BJ (cell line): ENCODE data around the gene GCSH. TPM values are rescaled to one million over a fixed set of nuclear protein-coding genes. Genes with fewer than 3 reads are reported as not detected.

Experiments
- CTCF ChIA-PET: fragments of 350-600 bp; formaldehyde crosslinking; extraction: SDS; loops from one replicate; lab custom pipeline; 2021; ENCODE audit warnings: antibody characterized with exemption, inconsistent platforms; lab: Yijun Ruan, JAX
- POLR2A ChIA-PET: fragments of 300-600 bp; sonication (Branson Sonifier 250); formaldehyde crosslinking; extraction: SDS; loops from one replicate; lab custom pipeline; 2021; ENCODE audit warnings: antibody characterized with exemption; lab: Charles Lee
- DNase-seq: peaks from one replicate; pipeline ENCODE4 v3.0.0-alpha.2; 2011; ENCODE audit warnings: low read depth
- H3K27me3 ChIP-seq: 2 replicates; pipeline ENCODE4 v1.6.0; 2011; ENCODE audit warnings: low read length; ENCODE audit not compliant: control insufficient read depth, insufficient read depth
- H3K36me3 ChIP-seq: 2 replicates; pipeline ENCODE4 v1.5.1; 2011; ENCODE audit warnings: low read length; ENCODE audit not compliant: control insufficient read depth, insufficient read depth
- H3K4me3 ChIP-seq: 2 replicates; pipeline ENCODE4 v1.5.1; 2011; ENCODE audit warnings: low read depth, mild to moderate bottlenecking, control low read depth, low read length
- CTCF ChIP-seq: IDR thresholded peaks from 2 replicates; pipeline ENCODE4 v1.5.1; 2011; ENCODE audit warnings: low read depth, mild to moderate bottlenecking, control low read depth, inconsistent platforms, low read length, moderate library complexity; ENCODE audit not compliant: insufficient read depth
- polyA plus RNA-seq: library from polyadenylated mRNA; depleted of rRNA; stranded (reverse); fragments of >200 nt; gene quantifications from 2 replicates; pipeline ENCODE4 v1.2.3, GENCODE V29; 2011

The GCSH gene
- polyA plus RNA-seq, 1 experiment: 6.2 TPM

- no peak for TF ChIP-seq CTCF
- ChIA-PET CTCF (interaction anchor here (0.6 to 1.0 kb wide), 2 partner anchors 15 to 104 kb away, joined by 3 to 4 read pairs; no protein-coding TSS in a partner anchor), POLR2A (no interaction called here)
- no peak for DNase-seq
- Histone ChIP-seq H3K27me3 (no peaks in the 10 kb centered on the region), H3K4me3 (peak overlapping the region; percentile 80), H3K36me3 (no peaks in the 10 kb centered on the region)
These were observed 1.4 kb downstream of the GCSH start for GRCh38 chr16:81094771-81095251.

- Histone ChIP-seq H3K27me3 (no peaks in the 10 kb centered on the region), H3K4me3 (no peak overlapping the region), H3K36me3 (no peaks in the 10 kb centered on the region)
- CTCF ChIA-PET: no interaction called here
- no peak for DNase-seq
- POLR2A ChIA-PET: no interaction called here
- TF ChIP-seq CTCF: no peak
These were observed 7.4 kb downstream of the GCSH start for GRCh38 chr16:81088836-81089235.

- H3K4me3 ChIP-seq: no peak overlapping the region
- TF ChIP-seq CTCF: no peak
- DNase-seq: no peak
- POLR2A ChIA-PET: no interaction called here
- CTCF ChIA-PET: no interaction called here
- no peaks in the 10 kb centered on the region for H3K27me3 ChIP-seq
- H3K36me3 ChIP-seq: no peaks in the 10 kb centered on the region
These were observed 15.2 kb downstream of the GCSH start for GRCh38 chr16:81081014-81081413.

GRCh38 chr16:81080233-81080632 lies 16.0 kb downstream of the GCSH start:
- TF ChIP-seq CTCF: no peak
- Histone ChIP-seq H3K27me3 (no peaks in the 10 kb centered on the region), H3K36me3 (no peaks in the 10 kb centered on the region), H3K4me3 (no peak overlapping the region)
- no peak for DNase-seq
- ChIA-PET CTCF (no interaction called here), POLR2A (no interaction called here)

GRCh38 chr16:81077076-81077940 lies 18.9 kb downstream of the GCSH start, which contains the start of gene C16orf46:
TSS of gene C16orf46 (minus strand) at chr16:81077238. CDS start at chr16:81063955, 13,283 bp downstream.
- no peaks in the 10 kb centered on the region for H3K27me3 ChIP-seq
- H3K36me3 ChIP-seq: no peaks in the 10 kb centered on the region
- peak; percentile 82 for DNase-seq
- POLR2A ChIA-PET: interaction anchor here (0.7 kb wide), 1 partner anchor 61 kb away, joined by 6 read pairs; no protein-coding TSS in a partner anchor
- CTCF ChIA-PET: interaction anchor here (1.1 to 1.8 kb wide), 3 partner anchors 41 to 43 kb away, joined by 3 to 9 read pairs (median 8); partner anchors contain the start of gene ATMIN
- no peak for TF ChIP-seq CTCF
- peak within 1 kb of the TSS; percentile 70 for H3K4me3 ChIP-seq
